D721Med (cell line): ENCODE results near the gene TEDC1.

ENCODE experiments used
- DNase-seq: peaks from one replicate; pipeline ENCODE4 v3.0.0; 2011; ENCODE audit warnings: low spot score; ENCODE audit not compliant: insufficient read length
- FAIRE-seq: peaks from 2 replicates; lab custom pipeline; 2011; peaks lifted over from hg19 to GRCh38; lab: Jason Lieb, UNC
- CTCF ChIP-seq: IDR thresholded peaks from 2 replicates; pipeline ENCODE4 v1.5.1; 2012; ENCODE audit warnings: mild to moderate bottlenecking, control low read depth; ENCODE audit not compliant: insufficient read depth; ENCODE audit errors: missing control alignments

The TEDC1 gene

GRCh38 chr14:105485739-105486162 lies 5.3 kb upstream of the TEDC1 start:
- TF ChIP-seq CTCF = peak; percentile 37
- FAIRE-seq = no peak
- DNase-seq = no peak

DNA sequence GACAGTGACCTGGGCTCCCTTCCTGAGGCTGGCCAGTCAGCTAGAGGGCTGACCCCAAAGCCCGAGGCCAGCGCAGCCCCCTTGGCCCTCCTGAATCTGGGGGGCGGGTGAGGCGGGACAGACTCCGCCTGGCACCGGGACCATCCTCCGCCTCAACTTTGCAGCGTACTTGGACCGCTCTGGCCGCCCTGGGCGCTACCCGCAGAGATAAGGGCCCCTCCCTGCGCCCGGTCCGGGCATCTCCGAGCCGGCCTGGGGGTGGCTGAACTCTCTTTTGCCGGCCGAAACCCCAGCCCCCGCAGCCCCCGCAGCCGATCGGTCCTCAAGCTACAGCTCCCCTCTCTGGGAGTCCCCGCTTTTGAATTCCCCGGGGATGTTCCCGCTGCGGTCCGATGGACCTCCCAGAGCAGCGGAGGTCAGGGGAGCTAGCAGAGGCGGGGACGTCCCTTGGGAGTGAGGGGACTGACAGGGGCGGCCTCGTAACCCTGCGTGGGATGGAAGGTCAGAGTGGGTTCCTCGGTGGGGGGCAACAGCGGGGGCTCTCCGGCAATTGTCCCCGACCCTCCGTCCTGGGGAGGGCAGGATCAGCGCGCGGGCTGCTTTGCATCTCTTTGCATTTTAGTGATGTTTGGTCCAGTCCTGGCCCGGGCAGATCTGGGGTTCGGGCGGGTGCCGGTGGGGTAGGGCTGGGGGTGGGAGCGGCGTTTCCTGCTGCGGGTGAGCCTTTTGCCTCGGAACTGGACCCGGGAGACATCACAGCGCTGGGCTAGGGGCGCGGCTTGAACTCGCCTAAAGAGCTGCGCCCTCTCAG lies 4.7 kb upstream of the TEDC1 start, which contains the start of gene CRIP1:
CRIP1 (plus strand) TSS at position 724 of the 811 bp plus-strand sequence. CDS start 374 bp downstream, outside the sequence.
- no peak for TF ChIP-seq CTCF
- no peak for FAIRE-seq

GRCh38 chr14:105486974-105487448 lies 4.0 kb upstream of the TEDC1 start:
- DNase-seq (no peak), FAIRE-seq (no peak)
- TF ChIP-seq CTCF = no peak

More for the DNA sequence above, 4.7 kb upstream of the TEDC1 start, which contains the start of gene CRIP1:
- DNase-seq = no peak

- FAIRE-seq (no peak), DNase-seq (no peak)
- no peak for TF ChIP-seq CTCF
Observed at GRCh38 chr14:105487449-105487985, 3.5 kb upstream of the TEDC1 start.

- no peak for DNase-seq
- TF ChIP-seq CTCF = no peak
- no peak for FAIRE-seq
Observed at GRCh38 chr14:105487986-105488777, 2.9 kb upstream of the TEDC1 start.

DNA sequence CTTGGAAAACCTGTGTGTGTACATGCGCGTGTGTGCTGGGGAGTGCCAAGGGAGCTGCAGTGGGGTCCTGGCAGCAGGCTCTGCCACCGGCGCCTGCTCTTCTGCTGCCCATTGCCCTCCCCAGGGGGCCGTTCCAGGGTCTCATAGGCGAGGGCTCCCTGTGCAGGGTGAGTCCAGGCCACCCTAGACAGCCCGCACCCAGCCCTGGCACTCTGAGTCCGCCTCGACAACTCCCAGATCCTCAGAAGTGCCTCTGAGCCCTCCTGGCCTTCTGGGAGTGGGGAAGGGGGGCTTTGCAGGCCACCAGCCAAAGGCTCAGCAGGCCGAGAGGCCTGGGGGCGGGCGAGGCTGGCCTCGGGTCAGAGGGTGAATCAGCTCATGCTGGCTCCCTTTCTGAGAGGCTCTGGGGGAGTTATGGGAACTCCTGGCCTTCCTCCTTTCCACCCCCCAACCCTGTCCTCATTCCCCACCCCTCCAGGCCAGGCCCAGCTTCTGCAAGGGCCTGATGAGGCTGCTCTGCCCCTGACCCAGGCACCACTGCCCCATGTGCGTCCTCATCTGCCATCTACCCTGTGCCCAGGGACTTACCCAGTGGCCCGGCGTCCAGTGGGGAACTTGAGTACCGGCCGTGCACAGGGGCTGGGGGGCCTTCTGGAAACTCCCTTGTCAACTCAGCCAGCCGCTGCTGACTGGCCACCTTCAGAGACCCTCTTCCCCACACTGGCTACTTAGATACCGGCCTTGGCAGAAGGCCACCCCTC lies 2.1 kb upstream of the TEDC1 start:
- FAIRE-seq (no peak), DNase-seq (no peak)
- no peak for TF ChIP-seq CTCF
